HG02840 (cell line): ENCODE data around the gene SPEG.

Experiments
- ATAC-seq: cut with Tn5 transposase; IDR thresholded peaks from one replicate; pipeline ENCODE4 v1.9.1; 2021; ENCODE audit warnings: mild to moderate bottlenecking, moderate library complexity, moderate number of reproducible peaks; ENCODE audit not compliant: unreplicated experiment, low FRiP score

Gene SPEG

DNA sequence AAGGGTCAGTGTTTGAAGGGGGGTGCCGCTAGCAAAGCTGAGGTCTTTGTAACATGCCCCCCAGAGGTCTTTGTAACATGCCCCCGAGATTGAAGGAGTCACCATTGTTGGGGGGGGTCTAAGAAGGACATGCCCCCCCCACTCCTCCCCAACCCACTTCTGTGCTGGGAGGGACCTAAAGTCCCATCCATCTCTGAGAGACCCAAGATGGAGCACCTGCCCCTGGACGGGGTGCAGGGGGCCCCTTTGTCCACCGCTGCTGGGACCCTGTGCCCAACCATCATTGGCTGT, 73.7 kb downstream of the SPEG start:
- no peak for ATAC-seq

- no peak for ATAC-seq
Measured at GRCh38 chr2:219508971-219509779, 74.5 kb downstream of the SPEG start.

- no peak for ATAC-seq
Measured at GRCh38 chr2:219509780-219510511, 75.3 kb downstream of the SPEG start.

- ATAC-seq = no peak
Measured at GRCh38 chr2:219510512-219511135, 76.0 kb downstream of the SPEG start.

DNA sequence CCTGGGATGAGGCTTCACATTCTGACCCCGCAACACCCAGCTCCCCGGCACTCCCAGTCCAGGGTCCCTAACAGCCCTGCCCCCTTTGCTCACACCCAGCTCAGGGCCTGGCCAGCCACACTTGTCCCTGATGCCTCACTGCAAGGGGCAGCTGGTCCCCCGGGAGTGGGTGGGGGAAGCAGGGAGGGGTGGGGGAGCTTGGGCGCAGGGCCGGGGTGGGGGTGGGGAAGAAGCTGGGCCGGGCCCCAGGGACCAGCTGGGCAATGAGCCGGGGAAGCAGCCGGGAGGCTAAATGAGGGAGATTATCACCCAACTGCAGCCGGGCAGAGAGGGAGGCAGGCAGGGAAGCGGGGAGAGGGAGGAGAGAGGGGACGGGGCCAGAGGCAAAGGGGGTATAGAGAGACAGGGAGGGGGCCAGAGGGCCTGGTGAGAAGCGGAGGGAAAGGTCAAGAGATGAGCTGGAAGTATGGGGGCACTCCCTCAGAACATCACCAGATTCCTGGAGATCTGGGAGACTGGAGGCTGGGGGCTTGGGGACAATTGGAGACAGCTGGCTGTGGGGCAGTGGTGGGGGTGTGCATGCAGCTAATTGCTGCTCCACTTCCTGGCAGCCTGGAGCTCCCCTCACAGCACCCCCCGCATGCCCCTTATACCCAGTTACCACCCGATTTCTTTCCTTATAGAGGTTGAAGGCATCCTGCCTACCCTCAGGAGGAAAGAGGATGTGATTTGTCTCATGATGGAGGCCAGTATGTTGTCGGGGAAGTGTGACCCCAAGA, 77.1 kb downstream of the SPEG start:
- no peak for ATAC-seq

DNA sequence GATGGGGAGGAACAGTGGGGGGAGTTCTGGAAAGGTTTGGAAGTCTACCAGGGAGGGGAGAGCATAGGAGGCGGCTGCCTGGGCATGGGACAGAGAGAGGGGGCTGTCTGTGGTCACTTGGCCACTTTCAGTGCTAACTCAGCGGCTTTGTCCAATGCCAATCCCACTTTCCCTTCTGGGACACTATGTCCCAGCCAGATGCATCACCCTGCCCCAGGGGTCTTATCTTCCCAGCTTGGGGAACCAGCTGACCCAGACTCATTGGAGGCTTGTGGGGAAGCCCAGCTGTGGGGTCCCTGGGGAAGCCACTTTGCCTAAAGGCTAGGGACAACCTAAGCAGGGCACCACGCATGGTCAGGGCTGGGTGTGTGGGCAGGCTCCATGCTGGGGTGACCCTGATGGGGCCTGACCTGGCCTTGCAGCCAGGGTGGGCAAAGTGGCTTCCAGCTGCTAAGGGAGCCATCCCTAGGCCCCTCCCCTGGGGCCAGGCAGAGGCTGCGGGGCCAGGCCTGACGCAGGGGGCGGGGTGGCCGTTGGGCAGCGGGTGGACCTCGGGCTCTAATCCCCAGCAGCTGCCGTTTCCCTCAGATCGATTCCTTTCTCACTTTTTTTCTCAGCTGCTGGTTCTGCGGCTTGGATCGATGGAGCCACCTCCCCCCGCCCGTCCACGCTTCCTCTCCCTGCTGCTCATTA, 78.0 kb downstream of the SPEG start:
- no peak for ATAC-seq

DNA sequence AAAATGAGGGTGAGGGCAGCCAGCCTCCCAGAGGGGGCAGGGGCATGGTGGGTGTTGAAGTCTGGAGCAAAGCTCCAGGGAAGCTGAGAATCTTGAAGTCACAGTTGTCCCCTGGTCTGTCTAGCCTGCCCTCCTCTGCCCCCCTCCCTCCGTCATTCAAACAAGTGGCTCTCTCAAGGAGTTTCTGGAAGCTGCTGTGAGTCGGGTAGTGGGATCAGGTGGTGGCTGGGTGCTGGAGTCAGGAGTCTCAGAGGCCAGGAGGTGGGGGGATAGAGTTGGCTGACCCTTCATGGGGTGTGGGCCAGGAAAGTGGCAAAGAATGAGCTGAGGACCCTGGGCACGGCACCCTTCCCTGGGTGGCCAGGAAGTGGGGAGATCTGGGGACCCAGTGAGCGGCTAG, 79.1 kb downstream of the SPEG start:
- ATAC-seq = no peak

- ATAC-seq = no peak
Measured at GRCh38 chr2:219514196-219514761, 79.6 kb downstream of the SPEG start, which contains the start of gene ASIC4. ASIC4 (plus strand) TSS chr2:219514482; CDS start chr2:219514725, 243 bp downstream.

- ATAC-seq = no peak
Measured at GRCh38 chr2:219514836-219515235, 80.2 kb downstream of the SPEG start.

GRCh38 chr2:219515874-219516629, 81.4 kb downstream of the SPEG start:
- ATAC-seq = no peak

- ATAC-seq = no peak
Measured at GRCh38 chr2:219516888-219517287, 82.2 kb downstream of the SPEG start.

DNA sequence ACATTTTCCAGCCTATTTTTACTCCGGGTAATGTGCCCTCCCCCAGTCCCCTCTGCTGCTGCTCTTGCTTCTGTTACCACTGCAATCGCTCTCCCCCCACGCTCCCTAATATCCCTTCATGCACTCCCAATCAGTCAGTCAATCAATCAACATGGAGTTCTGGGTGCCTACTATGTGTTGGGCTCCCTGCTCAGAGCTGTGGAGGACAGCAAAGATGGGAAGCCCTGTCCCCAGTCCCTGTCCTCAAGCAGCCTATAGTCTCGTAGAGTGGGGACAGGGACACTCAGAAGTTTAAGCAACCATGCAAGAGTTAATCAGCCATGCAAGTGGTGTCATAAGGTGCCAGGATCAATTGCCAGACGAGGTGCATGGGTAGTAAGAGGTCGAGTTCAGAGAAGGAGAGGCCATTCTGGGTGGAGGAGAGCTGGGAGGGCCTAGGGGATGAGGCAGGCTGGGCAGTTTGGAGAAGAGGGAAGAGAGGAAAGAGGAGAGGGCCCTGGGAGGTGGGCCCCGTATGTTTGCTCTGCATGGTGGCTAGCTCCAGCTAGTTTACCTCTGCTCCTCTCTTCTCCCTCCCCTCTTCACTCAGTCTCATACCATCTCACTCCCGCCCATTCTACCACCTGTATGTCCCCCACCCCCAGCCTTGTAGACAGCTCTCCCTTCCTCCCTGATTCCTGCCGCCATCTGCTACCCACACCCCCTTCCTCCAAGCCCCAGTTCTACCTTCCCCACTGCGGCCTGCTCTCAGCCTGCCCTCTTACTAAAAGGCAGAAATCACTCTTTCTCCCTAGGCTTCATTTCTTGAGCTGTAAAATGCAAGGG, 83.5 kb downstream of the SPEG start:
- no peak for ATAC-seq

- no peak for ATAC-seq
Measured at GRCh38 chr2:219519526-219519916, 84.9 kb downstream of the SPEG start.

- ATAC-seq = no peak
Measured at GRCh38 chr2:219520079-219520478, 85.4 kb downstream of the SPEG start.

- ATAC-seq = no peak
Measured at GRCh38 chr2:219521066-219521880, 86.6 kb downstream of the SPEG start.

DNA sequence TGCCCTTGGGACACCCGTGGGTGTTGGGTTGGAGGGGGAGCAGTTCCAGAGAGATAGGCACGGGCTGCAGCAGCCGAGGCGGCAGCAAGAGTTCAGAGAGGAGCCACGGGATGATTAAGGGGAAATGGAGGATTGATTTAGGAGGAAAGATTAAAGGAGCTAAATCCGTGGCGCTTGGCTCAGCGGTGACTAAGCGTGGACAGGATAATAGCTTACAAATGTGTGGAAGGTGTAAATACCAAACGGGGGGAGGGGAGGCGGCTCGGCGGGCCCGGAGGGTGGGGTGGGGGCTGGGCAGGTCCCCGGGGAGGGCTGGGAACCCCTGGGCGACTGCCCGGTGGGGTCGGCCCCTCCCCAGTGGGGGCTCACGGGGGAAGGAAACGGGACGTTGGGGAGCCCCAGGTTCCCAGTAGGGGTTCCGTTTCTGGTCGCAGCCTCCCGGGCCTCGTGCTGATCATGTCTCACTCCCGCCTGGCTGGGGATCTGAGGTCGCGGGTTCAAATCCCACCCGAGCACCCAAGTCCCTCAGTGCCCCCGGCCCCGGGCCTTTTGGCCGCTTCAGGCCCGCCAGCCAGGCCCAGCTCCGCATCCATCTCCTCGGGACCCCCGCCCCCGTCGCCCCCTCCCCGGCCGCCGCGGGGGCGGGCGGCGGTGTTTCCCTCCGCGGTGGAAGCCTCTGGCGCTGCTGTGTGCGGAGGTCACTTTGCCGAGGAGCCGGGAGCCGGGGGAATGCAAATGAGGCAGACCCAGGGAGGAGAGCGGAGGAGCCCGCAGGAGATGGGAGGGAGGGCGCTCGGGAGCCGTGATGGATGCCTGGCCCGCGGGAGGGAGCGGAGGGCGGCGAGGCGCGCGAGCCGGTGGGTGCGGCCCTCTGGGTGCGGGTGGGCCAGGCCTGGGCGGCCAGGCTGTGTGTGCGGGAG, 87.7 kb downstream of the SPEG start:
- no peak for ATAC-seq
